CD4-positive, alpha-beta memory T cell (primary cell): ENCODE measurements around the gene FH. TPM values are rescaled to one million over a fixed set of nuclear protein-coding genes. Genes with fewer than 3 reads are reported as not detected.

ENCODE experiments used
- CTCF ChIA-PET: fragments of 350-600 bp; sonication (Branson Sonifier 250); formaldehyde crosslinking; loops from one replicate; lab custom pipeline; 2021; ENCODE audit warnings: inconsistent platforms; ENCODE audit not compliant: partially characterized antibody; lab: Charles Lee
- POLR2A ChIA-PET: fragments of 350-600 bp; sonication (Branson Sonifier 250); formaldehyde crosslinking; loops from one replicate; lab custom pipeline; 2021; ENCODE audit not compliant: partially characterized antibody; lab: Charles Lee
- DNase-seq, 5 donors: peaks; one replicate each; pipeline versions ENCODE4 v3.0.0 to v3.0.0-alpha.2; 2020 to 2022; ENCODE audit warnings: mixed read lengths in 1 of 5
- H3K27ac ChIP-seq: one replicate; pipeline ENCODE4 v1.7.0; 2013; ENCODE audit warnings: low read depth, low read length
- H3K27me3 ChIP-seq: 2 replicates; pipeline ENCODE4 v1.7.0; 2013; ENCODE audit warnings: mild to moderate bottlenecking, low read length, moderate library complexity; ENCODE audit not compliant: insufficient read depth
- H3K36me3 ChIP-seq: 2 replicates; pipeline ENCODE4 v1.7.0; 2013; ENCODE audit warnings: mild to moderate bottlenecking, low read length, moderate library complexity; ENCODE audit not compliant: insufficient read depth
- H3K4me1 ChIP-seq: 2 replicates; pipeline ENCODE4 v1.7.0; 2013; ENCODE audit warnings: mild to moderate bottlenecking, low read length, moderate library complexity; ENCODE audit not compliant: insufficient read depth
- H3K4me3 ChIP-seq, 2 donors: one replicate each; pipeline ENCODE4 v1.7.0; 2013; ENCODE audit warnings: low read length in 2 of 2, mild to moderate bottlenecking in 1 of 2
- H3K9me3 ChIP-seq, 2 donors: one replicate each; pipeline ENCODE4 v1.7.0; 2013; ENCODE audit warnings: low read length in 2 of 2, control low read depth in 1 of 2; ENCODE audit not compliant: control insufficient read depth in 1 of 2
- H3K27ac Mint-ChIP-seq, 7 donors: one replicate each; pipeline ENCODE4 v1.8.0; 2020 to 2021; ENCODE audit warnings: mixed read lengths in 7 of 7, mild to moderate bottlenecking in 6 of 7, inconsistent platforms in 3 of 7, moderate library complexity in 3 of 7
- H3K27me3 Mint-ChIP-seq, 2 donors: one replicate each; pipeline ENCODE4 v1.8.0; 2020 to 2021; ENCODE audit warnings: mixed read lengths in 2 of 2
- H3K36me3 Mint-ChIP-seq, 2 donors: one replicate each; pipeline ENCODE4 v1.8.0; 2020 to 2021; ENCODE audit warnings: mixed read lengths in 2 of 2, inconsistent platforms in 1 of 2, mild to moderate bottlenecking in 1 of 2
- H3K4me1 Mint-ChIP-seq, 4 donors: one replicate each; pipeline ENCODE4 v1.8.0; 2020 to 2021; ENCODE audit warnings: mixed read lengths in 4 of 4, mild to moderate bottlenecking in 1 of 4
- H3K4me3 Mint-ChIP-seq, 8 donors: one replicate each; pipeline ENCODE4 v1.8.0; 2020 to 2021; ENCODE audit warnings: mixed read lengths in 8 of 8, mild to moderate bottlenecking in 7 of 8, moderate library complexity in 6 of 8, inconsistent platforms in 3 of 8
- H3K9me3 Mint-ChIP-seq, 8 donors: one replicate each; pipeline ENCODE4 v1.8.0; 2020 to 2021; ENCODE audit warnings: mixed read lengths in 8 of 8, mild to moderate bottlenecking in 5 of 8, inconsistent platforms in 3 of 8, moderate library complexity in 1 of 8
- intact Hi-C: fragments of 100-400 bp; cut with micrococcal nuclease; formaldehyde crosslinking; loops from one replicate; pipeline ENCODE4 v1.15.1; 2023
- polyA plus RNA-seq, 2 donors: library from polyadenylated mRNA; unstranded; fragments of 300-500 nt; fragmentation: Illumina TruSeq; gene quantifications; one replicate each; pipeline ENCODE4 v1.2.3, GENCODE V29; 2021
- total RNA-seq, 2 experiments: library from RNA; stranded (reverse); gene quantifications; one replicate each; pipeline ENCODE4 v1.2.3, GENCODE V29; 2021

The FH gene
- total and polyA plus RNA-seq, 4 experiments from 2014 or later = 21.0 to 36.2 (median 28.5) TPM

GRCh38 chr1:241503444-241503843 lies 16.1 kb downstream of the FH start:
- Histone ChIP-seq H3K4me3 (no peak overlapping the region), H3K9me3 (no peaks in the 10 kb centered on the region), H3K27ac (no peak overlapping the region), H3K4me1 (no peaks in the 10 kb centered on the region), H3K27me3 (no peaks in the 10 kb centered on the region), H3K36me3 (peaks cover 27% of the 10 kb centered on the region)
- Mint-ChIP-seq H3K36me3 (peaks cover 59 to 72% of the 10 kb centered on the region in 2 donors), H3K4me1 (peaks cover 0 to 2% (median 0%) of the 10 kb centered on the region in 4 donors), H3K4me3 (no peak overlapping the region), H3K9me3 (no peaks in the 10 kb centered on the region), H3K27ac (no peak overlapping the region), H3K27me3 (no peaks in the 10 kb centered on the region)
- ChIA-PET POLR2A (no interaction called here), CTCF (interaction anchor here (1.1 kb wide), 1 partner anchor 392 kb away, joined by 3 read pairs; no protein-coding TSS in a partner anchor)
- intact Hi-C loops = no loop called here
- no peak for DNase-seq

- intact Hi-C loops = no loop called here
- no peak for DNase-seq
These were observed 19.6 kb downstream of the FH start for GRCh38 chr1:241499910-241500309.

GRCh38 chr1:241495741-241496140 lies 23.8 kb downstream of the FH start:
- Histone ChIP-seq H3K27ac (no peak overlapping the region), H3K9me3 (no peaks in the 10 kb centered on the region), H3K36me3 (peaks cover 29% of the 10 kb centered on the region), H3K4me3 (no peak overlapping the region), H3K27me3 (no peaks in the 10 kb centered on the region), H3K4me1 (no peaks in the 10 kb centered on the region)
- intact Hi-C loops = no loop called here
- H3K4me1 Mint-ChIP-seq = peaks cover 0 to 2% (median 0%) of the 10 kb centered on the region in 4 donors
- no peak overlapping the region for H3K4me3 Mint-ChIP-seq
- no peak overlapping the region for H3K27ac Mint-ChIP-seq
- ChIA-PET CTCF (no interaction called here), POLR2A (no interaction called here)
- DNase-seq = no peak
- no peaks in the 10 kb centered on the region for H3K27me3 Mint-ChIP-seq
- H3K9me3 Mint-ChIP-seq = no peaks in the 10 kb centered on the region
- H3K36me3 Mint-ChIP-seq = peaks cover 37 to 48% of the 10 kb centered on the region in 2 donors

More at GRCh38 chr1:241499910-241500309, 19.6 kb downstream of the FH start:
- H3K27ac Mint-ChIP-seq = no peak overlapping the region
- H3K4me1 Mint-ChIP-seq = peaks cover 0 to 2% (median 0%) of the 10 kb centered on the region in 4 donors
- H3K4me1 ChIP-seq = no peaks in the 10 kb centered on the region
- no peak overlapping the region for H3K27ac ChIP-seq
- H3K27me3 Mint-ChIP-seq = no peaks in the 10 kb centered on the region
- no peaks in the 10 kb centered on the region for H3K9me3 ChIP-seq
- no peaks in the 10 kb centered on the region for H3K27me3 ChIP-seq
- peaks cover 54 to 70% of the 10 kb centered on the region in 2 donors for H3K36me3 Mint-ChIP-seq
- H3K4me3 Mint-ChIP-seq = no peak overlapping the region
- H3K36me3 ChIP-seq = peaks cover 32% of the 10 kb centered on the region
- ChIA-PET CTCF (interaction anchor here (1.3 kb wide), 1 partner anchor 9 kb away, joined by 4 read pairs; no protein-coding TSS in a partner anchor), POLR2A (no interaction called here)
- H3K4me3 ChIP-seq = no peak overlapping the region
- no peaks in the 10 kb centered on the region for H3K9me3 Mint-ChIP-seq

GRCh38 chr1:241488739-241489138 lies 30.8 kb downstream of the FH start:
- no peak overlapping the region for H3K4me3 Mint-ChIP-seq
- Histone ChIP-seq H3K9me3 (no peaks in the 10 kb centered on the region), H3K27me3 (no peaks in the 10 kb centered on the region), H3K4me1 (no peaks in the 10 kb centered on the region), H3K36me3 (no peaks in the 10 kb centered on the region), H3K27ac (no peak overlapping the region), H3K4me3 (no peak overlapping the region)
- H3K4me1 Mint-ChIP-seq = no peaks in the 10 kb centered on the region
- no peak overlapping the region for H3K27ac Mint-ChIP-seq
- POLR2A ChIA-PET = no interaction called here
- H3K36me3 Mint-ChIP-seq = peaks cover 1 to 4% of the 10 kb centered on the region in 2 donors
- CTCF ChIA-PET = no interaction called here
- no peak for DNase-seq
- no peaks in the 10 kb centered on the region for H3K9me3 Mint-ChIP-seq
- H3K27me3 Mint-ChIP-seq = peaks cover 0 to 3% of the 10 kb centered on the region in 2 donors
- intact Hi-C loops = no loop called here

- CTCF ChIA-PET = no interaction called here
- Histone ChIP-seq H3K4me3 (no peak overlapping the region), H3K4me1 (no peaks in the 10 kb centered on the region), H3K27ac (no peak overlapping the region), H3K9me3 (no peaks in the 10 kb centered on the region), H3K36me3 (no peaks in the 10 kb centered on the region), H3K27me3 (no peaks in the 10 kb centered on the region)
- Mint-ChIP-seq H3K27me3 (peaks cover 5 to 6% of the 10 kb centered on the region in 2 donors), H3K36me3 (peaks cover 0 to 4% of the 10 kb centered on the region in 2 donors), H3K4me1 (no peaks in the 10 kb centered on the region), H3K27ac (no peak overlapping the region), H3K4me3 (no peak overlapping the region), H3K9me3 (no peaks in the 10 kb centered on the region)
- POLR2A ChIA-PET = no interaction called here
- intact Hi-C loops = no loop called here
- no peak for DNase-seq
These were observed 34.0 kb downstream of the FH start for GRCh38 chr1:241485554-241485992.

- H3K4me1 Mint-ChIP-seq = no peaks in the 10 kb centered on the region
- ChIA-PET CTCF (no interaction called here), POLR2A (no interaction called here)
These were observed 34.4 kb downstream of the FH start for GRCh38 chr1:241485145-241485544.

GRCh38 chr1:241482761-241483250 lies 36.7 kb downstream of the FH start:
- H3K27me3 Mint-ChIP-seq = peaks cover 5 to 9% of the 10 kb centered on the region in 2 donors
- ChIA-PET POLR2A (no interaction called here), CTCF (no interaction called here)
- H3K36me3 Mint-ChIP-seq = no peaks in the 10 kb centered on the region
- Histone ChIP-seq H3K9me3 (no peaks in the 10 kb centered on the region), H3K27me3 (no peaks in the 10 kb centered on the region), H3K27ac (no peak overlapping the region), H3K36me3 (no peaks in the 10 kb centered on the region), H3K4me1 (no peaks in the 10 kb centered on the region), H3K4me3 (no peak overlapping the region)
- H3K9me3 Mint-ChIP-seq = no peaks in the 10 kb centered on the region
- H3K4me3 Mint-ChIP-seq = no peak overlapping the region
- H3K27ac Mint-ChIP-seq = no peak overlapping the region
- DNase-seq = no peak
- no peaks in the 10 kb centered on the region for H3K4me1 Mint-ChIP-seq
- intact Hi-C loops = no loop called here

More at GRCh38 chr1:241485145-241485544, 34.4 kb downstream of the FH start:
- no peaks in the 10 kb centered on the region for H3K9me3 Mint-ChIP-seq
- Histone ChIP-seq H3K9me3 (no peaks in the 10 kb centered on the region), H3K4me1 (no peaks in the 10 kb centered on the region), H3K4me3 (no peak overlapping the region), H3K27ac (no peak overlapping the region), H3K36me3 (no peaks in the 10 kb centered on the region), H3K27me3 (no peaks in the 10 kb centered on the region)
- intact Hi-C loops = no loop called here
- H3K36me3 Mint-ChIP-seq = peaks cover 0 to 3% of the 10 kb centered on the region in 2 donors
- no peak overlapping the region for H3K27ac Mint-ChIP-seq
- H3K4me3 Mint-ChIP-seq = no peak overlapping the region
- H3K27me3 Mint-ChIP-seq = peaks cover 5 to 6% of the 10 kb centered on the region in 2 donors
- DNase-seq = no peak
